Activated CD8-positive, alpha-beta memory T cell treated with anti-CD3 and anti-CD28 coated beads, Interleukin-2, amount 50 U/mL, for 24 hours (primary cell): ENCODE results near the gene TLL2.
"Not testable (repeated sequence)": the region's sequence is repeated elsewhere in the genome, so short reads cannot be mapped to it uniquely, and the experiment has no call there.

Experiments used
- DNase-seq: peaks from one replicate; pipeline ENCODE4 v3.0.0-alpha.2; 2020; ENCODE audit errors: extremely low read depth

Gene TLL2

DNA sequence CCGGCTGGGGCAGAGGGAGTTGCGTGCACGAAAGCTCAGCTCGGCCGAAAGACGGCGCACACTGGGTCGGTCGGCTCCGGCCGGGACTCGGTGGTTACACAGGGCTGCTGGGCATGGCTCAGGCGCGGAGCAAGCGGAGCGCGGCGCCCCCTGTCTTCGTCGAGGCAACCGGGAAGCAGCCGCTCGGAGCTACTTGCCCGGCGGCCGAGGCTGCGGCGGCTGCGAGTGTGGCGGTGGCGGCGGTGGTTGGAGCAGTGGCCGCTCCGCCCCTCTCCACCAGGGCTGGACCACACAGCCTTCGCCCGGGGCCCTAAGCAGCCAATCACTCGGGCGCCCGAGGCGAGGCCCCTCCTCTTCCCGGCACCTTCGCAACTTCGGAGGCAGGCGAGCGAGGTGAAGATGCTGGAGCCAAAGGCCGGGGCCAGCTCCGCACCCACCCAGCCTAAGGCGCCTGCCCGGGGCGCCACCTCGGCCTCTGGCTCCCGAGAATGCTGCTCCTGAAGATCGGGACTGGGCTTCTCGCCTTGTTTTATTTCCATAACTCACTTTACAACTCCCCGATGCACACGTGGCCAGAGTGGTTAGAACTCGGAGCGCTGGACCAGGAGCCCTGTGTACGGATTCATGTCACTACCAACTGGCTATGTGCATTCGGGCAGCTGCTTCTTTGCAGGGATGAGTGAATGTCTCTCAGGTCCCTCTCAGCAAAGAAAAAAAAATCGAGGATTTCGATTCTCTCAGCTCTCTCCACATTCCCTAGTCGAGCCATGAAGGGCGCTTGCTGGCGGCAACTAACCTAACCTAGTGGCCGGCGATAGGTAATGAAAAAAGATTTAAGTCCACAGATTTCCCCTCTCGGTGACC is at the start of gene TLL2:
Gene TLL2, minus strand, starts transcription at position 229 of the 864 bp plus-strand sequence. CDS start 241 bp downstream, outside the sequence.
- DNase-seq: no peak

DNA sequence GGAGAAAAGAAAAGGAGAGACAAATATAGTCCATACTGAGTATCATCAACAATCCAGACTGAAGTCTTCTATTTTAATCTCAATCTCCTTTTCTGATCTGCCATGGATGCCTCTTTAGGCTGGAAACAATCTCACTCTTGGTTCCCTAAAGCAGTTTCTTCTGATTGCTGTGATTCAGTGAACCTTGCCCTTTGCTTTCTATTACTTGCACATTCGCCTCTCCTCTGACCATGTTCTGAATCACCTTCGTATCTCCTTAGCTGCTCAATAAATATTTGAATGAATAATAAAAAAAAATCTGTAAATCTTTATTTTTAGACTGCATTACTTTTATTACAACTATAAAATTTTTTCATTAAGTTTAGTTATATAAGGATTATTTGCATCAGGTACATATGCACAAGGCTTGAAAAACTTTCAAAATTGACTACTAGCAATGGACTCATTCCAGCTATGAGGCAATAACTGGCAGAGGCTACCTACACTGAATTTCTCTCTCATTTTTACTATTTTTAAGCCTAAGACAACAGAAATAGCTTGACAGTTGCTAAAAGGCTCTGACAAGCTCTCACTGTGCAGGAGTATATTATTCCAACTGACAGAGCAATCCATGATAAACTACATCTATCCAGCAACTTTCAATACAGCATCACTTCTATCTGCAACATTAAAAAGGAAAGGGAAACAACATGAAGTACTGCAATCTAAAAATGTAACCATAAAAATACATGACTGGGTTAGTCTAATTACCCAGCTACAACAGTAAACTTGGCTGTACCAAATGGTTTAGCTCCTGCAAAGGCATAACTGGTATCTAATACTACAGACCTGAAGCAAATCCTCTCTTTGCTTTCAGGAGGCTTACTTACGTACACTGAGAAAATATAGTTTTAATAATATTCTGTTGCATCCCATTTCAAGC is 47.5 kb upstream of the TLL2 start:
- no peak for DNase-seq

DNA sequence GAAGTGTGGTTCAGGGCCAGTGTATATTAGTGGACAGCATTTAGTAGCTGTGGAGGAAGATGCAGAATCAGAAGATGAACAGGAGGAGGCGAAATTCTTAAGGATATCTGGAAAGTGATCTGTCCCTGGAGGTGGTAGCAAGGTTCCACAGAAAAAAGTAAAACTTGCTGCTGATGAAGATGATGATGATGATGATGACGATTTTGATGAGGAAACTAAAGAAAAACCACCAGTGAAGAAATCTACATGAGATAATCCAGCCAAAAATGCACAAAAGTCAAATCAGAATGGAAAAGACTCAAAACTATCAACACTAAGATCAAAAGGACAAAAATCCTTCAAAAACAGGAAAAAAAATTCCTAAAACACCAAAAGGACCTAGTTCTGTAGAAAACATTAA is 46.8 kb upstream of the TLL2 start:
- DNase-seq: no peak

DNA sequence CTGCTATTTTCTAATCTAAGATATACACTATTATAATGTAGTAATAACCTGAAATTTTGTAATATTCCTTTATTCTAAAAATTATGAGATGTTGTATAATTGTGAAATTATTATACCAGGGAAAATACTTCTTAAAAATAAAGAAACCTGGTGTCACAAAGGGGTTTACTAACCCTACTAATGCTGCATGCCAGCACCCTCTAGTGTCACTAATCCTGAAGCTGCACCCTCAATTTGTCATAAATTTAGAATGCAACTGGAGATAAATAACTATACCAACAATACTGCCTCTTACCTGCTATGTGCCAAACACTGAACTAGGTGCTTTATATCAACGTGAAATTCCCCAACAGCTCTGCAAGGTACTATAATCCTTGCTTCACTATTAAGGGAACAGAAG is 42.3 kb upstream of the TLL2 start:
- DNase-seq: no peak

DNA sequence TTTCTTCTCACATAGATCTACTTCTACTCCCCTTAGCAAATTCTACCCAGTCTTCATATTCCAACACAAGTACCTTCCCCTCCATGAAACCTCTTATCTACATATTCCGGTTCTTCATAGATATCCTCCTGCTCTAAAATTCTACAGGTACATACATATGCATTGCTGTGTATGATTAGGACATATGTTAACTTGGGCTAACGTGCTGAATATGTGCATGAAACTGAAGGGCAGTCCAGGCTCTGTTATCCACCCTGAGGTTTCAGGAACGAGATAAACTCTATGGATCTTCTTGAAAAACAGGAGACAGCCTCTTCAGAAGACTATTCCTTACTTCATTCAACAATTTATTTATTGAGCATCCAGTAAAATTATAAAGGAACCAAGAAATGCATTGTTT is 41.6 kb upstream of the TLL2 start:
- DNase-seq: no peak

DNA sequence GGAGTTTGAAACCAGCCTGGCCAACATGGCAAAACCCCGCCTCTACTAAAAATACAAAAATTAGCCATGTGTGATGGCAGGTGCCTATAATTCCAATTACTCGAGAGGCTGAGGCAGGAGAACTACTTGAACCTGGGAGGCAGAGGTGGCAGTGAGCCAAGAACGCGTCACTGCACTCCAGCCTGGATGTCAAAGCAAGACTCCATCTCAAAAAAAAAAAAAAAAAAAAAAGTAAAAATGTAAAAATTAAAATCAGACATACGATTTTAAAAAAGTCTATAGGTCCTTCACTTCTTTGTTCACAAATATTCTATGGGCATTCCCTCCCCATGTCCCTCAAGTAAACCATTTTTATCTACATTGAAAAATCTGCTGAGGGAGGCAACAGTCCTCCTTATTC is 34.9 kb upstream of the TLL2 start:
- DNase-seq: no peak

DNA sequence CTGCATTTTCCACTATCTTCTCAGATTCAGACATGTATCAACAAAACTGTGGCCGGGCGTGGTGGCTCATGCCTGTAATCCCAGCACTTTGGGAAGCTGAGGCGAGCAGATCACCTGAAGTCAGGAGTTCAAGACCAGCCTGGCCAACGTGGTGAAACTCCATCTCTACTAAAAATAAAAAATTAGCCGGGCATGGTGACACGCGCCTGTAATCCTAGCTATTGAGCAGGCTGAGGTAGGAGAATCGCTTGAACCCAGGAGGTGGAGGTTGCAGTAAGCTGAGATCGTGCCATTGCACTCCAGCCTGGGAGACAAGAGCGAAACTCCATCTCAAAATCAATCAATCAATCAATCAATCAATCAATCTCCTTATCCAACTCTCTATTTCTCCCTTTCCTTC is 31.8 kb upstream of the TLL2 start:
- DNase-seq: not testable (repeated sequence)

DNA sequence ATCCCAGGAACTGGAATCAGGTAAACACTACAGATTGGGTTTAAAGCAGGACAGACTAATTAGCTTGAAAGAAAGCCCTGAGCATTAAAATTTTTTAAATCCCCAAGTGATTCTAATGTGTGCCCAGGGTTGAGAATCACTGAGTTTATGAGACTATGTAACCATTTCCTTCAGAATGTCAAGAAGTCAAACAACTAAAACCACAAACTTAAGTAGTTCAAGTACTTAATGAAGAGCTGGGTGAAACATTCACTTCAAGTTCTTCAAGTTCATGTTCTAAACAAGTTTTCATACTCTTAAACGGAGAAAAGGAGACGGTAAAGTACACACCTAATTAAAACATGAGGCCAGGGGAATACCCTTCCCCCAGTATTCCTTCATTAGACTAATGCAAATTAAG is 28.2 kb upstream of the TLL2 start:
- DNase-seq: no peak

DNA sequence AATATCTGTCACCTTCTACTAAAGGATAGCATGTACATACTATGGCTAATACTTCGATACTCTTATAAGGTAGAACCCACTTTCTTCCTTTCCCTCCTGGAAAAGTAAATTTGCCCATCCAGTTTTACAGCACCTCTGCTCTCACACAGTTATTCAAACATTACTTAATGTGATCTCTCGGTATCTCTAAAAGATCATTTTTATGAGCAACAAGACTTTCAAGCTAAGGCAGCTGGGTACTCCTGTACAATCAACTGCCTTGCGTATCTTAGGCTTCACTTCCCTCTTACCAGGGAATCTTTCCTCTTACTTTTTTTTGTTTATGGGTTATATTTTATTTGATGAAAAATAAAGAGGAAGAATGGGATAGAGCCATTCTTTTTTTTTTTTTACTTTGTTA is 26.5 kb upstream of the TLL2 start:
- DNase-seq: no peak

DNA sequence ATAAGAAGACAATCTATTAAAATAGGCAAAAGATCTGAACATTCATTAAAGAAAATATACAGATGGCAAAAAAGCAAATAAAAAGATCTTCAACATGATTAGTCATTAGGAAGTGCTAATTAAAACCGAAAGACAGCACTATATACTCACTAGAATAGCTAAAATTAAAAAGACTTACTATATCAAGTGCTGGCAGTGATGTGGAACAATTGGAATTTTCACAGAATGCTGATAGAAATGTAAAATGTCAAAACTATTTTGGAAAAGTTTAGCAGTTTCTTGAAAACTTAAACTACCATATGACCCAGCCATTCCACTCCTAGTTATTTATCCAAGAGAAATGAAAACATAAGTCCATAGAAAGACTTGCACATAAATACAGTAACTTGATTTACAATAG is 25.0 kb upstream of the TLL2 start:
- DNase-seq: no peak

DNA sequence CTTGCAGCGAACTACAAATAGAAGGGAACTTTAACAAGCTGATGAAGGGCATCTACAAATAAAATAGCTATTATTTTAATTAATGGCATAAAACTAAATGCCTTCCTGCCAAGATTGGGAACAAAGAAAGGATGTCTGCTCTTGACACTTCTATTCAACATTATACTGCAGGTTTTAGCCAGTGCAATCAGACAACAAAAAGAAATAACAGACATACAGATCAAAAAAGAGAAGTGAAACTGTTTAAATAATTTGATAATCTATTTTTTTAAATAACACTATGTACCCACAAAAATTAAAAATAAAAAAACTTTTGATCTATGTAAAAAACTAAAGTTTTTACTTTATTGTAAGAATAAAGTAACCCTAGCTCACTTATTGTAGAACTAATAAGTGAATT is 22.4 kb upstream of the TLL2 start:
- no peak for DNase-seq

DNA sequence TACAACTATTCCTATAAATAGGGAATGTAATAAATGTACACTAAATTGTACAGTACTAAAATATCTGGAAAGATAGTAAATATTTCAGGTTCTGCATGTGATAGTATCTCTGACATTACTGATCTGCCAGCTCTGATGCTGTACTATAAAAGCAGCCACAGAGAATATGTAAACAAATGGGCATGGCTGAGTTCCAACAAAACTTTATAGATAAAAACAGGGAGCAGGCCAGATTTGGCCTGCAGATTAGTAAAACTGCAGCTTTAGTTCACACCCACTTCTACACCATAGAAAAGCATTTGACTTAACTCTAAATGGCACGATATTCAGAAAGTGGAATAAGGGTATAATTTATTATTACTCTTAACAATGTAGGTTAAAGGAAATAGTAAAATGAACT is 18.8 kb upstream of the TLL2 start:
- DNase-seq: no peak

DNA sequence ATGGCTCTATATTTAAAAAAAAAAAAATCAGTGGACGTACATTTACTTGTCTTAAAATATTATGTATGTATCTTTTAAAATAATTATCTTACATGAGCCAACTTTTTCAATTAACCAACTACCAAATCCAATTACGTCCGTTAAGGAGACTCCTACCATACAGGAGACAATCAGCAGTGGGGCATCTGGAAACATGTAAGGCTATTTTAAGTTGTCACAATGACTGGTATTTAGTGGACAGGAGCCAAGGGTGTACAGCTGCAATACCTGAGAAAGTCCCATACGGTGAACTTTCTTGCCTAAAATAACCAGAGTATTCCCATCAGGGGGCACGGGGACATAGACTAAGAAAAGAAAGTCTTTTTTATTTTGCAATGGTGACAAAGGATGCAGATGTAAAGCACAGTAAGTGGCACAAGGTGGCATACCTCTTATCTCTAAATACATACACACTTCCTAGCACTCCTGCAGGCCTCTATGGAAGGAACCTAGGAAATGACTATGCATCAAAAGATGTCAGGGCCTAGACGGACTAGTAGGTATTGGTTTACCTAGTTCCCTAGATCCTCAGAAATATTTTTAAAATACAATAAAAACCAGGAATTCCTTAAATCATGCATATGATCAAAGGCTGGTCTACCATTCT is 16.0 kb upstream of the TLL2 start:
- DNase-seq: no peak

DNA sequence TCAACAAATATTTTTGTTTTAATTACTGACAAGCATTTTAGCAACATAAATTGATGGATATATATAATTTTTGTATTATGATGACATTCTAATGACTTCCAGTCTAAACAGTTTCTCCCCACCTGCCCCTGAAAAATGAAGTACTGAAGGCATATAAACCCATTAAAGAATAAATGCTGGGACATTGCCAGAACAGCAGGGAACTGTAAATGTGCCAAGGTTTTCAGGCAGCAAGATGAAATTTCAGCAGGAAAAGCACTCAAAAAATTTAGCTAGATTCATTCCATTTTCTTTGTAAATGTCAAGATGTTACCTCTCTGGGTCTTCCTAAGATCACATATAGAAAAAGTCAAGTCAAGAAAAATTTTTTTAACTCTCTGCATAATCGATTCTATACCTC is 11.0 kb upstream of the TLL2 start:
- DNase-seq: no peak

DNA sequence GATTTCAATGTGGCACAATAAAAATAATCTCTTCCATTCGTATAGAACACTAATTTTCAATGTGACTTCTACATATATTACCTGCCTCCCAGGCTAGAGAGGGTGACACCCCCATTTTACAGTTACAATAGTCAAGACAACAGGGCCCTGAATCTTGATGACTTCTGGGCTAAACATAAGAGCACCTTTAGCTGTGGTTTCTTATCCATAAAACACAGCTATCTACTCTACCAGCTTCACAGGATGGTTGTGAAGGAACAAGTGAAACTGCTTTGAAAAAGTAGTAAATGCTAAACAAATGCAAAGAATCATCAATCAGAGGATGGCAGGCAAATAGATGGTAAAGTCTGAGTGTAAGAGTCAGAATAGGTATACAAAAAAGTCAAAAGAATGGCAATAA is 3.6 kb upstream of the TLL2 start:
- no peak for DNase-seq

DNA sequence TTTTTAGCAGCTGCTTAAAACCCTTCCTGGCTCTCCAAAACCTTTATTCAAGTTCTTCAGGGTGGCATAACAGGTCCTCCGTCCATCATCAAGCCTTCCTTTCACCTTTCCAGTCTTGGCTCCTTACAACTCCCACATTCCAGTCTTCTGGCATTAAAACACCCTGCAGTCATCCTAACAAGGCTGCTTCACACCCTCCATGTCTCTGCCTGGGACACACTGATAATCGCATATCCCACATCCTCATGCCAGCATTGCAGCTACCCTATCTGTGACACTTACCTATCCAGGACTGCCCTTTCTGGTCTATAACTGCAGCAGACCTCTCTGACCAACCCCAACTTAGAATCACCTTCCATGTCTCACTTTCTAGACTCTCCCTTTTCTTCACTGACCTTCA is 2.6 kb upstream of the TLL2 start:
- no peak for DNase-seq

DNA sequence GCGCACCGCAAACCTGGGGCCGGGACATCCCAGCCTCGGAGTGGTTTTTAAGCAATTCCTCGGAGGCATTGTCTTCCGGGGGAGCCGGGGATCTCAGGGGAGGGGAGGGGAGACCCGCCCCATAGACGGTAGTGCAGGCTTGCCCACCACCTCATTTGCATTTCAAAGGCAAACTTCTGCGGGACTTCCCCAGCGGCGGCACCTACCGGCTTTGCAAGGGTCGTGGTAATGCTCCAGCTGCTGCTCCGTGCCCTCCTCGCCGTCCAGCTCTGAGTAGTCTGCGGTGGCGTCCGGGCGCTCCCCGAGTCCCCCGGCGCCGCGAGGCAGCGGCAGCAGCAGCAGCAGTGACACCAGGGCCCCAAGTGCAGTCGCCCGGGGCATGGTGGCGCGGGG is 425 bp downstream of the TLL2 start:
- no peak for DNase-seq

DNA sequence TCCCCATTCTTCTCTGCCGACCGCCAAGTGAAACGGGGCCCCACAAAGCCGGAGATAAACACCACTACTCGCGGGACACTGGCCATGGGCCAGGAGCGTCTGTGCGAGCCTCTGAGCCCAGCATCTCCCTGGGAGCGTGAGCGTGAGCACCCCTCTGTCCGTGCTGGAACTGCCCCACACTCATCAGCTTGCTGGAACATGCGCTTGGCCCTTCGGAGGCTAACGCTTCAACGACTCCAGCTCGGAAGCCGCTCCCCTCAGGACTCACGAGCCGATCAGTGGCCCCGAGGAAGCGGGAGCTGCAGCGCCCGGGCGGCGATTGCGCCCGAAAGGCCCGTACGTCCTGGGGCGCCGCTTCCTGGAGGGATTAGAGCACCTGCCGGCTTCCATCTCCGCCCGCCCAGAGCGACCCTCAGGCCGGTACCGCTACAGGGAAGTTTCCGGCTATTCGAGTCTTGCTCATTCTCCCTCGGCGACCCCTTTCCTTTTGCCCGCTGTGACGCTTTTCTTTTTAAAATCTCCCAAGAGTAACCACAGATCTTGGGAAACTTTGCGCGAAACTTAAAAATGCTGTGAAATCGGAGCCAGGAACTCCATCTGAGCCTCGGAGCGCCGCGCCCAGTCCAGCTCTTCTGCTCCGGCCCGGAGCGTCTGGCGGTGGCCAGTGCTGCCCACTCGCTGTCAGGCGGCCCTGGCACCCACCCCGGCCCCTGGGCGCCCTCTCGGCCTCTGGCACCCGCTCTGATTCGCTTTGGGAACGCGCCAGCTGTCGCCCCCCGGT is 1.0 kb downstream of the TLL2 start:
- DNase-seq: no peak

DNA sequence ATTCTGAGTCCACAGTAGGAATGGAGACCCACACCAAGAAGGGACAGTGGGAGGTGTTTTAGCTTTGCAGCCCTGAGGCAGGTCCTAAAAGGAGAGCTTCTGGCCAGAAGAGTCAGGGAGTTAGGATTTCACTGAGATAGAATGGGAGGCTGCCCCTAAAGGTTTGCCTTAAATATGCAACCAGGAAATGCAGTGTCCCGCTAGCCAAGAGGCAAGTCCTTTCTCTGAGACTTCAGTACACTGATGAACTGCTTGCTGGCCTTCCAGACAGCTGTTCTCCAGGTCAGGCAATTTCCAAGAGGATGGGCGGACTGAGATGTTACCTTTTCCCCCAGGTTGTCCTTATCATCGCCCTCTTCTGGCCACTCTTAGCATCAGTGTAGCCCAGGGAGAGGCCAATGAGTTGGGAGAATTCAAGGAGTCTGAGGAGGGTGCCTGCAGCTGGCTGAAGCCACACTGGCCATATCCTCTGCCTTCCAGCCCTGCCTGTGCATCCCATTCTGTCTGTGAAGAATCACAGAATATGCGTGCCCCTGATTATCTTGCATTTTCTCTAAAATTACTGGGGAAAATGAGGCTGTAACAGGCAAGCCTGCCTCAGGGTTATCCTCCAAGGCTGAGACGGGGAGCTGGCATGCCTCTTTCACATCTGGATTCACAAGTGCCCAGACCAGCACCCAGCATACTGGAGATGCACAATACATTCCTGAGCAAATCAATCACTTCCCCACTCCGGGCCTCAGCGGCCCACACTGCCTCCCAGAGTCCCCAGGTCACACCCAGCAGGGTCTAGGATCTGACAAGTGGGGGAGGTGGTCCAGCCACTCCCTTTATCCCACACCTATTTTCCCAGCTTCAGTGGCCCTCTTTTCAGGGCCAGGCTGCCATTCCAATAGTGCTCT is 2.4 kb downstream of the TLL2 start:
- no peak for DNase-seq

DNA sequence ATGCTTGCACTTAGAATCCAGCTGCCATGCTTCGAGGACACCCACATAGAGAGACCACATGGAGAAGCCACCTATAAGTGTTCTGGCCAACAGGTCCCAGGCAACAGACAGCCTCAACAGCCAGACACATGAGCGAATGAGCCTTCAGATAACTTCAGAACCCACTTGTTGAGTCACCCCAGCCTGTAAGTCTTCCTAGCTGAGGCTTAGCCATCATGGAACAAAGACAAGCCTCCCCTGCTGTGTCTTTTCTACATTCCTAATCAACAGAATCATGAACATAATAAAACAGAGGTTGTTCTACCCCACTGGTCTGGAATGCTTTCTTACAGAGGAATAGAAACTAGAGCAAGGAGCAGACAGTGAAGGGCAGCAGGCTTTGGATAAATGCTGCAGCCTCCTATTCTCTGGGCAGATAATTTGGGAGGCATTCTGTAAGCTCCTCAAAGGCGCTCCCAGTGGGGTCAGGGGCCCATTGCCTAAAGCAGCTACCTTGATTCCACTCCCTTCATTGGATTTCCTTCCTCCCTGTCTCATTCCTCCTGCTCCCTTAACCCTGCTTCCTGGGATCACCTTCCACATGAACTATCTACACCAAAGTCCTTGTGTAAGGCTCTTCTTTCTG is 4.6 kb downstream of the TLL2 start:
- no peak for DNase-seq
